ENCODE data around the gene PRSS53. TPM values are rescaled to one million over a fixed set of nuclear protein-coding genes. Genes with fewer than 3 reads are reported as not detected.

Gene PRSS53
- total RNA-seq, result 2.1 and 2.5 TPM in 2 replicates

DNA sequence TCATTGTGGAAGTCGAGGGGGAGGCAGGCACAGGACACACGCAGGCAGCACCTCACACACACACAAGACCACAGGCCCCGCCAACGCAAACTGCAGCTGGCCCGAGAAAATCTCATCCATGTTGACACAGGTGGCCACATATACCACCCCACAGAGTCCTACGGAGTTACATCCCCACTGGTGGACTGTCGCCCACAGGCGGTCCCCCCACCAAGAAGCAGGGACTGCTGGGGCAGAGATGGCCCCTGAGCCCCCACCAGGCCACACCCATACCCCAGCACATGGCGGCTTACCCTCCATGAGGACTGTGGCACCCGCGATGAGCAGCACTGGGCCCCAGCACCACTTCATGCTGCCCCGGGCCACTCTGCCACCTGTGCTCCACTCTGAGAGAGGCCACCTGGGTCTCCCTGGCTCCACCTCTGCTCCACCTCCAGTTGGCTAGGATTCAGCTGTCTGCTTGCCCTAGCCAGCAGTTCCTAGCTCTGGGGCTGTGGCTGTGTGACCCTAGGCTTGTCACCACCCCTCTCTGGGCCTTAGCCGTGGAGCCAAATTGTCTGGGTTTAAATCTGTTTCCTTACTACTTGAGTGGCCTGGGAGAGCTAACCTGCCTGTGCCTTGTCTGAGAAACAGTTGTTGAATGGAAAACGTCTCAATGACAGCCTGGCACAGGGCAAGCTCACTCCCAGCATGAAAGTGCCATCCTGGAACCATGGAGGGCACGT is at the start of gene PRSS53:
PRSS53 (minus strand) TSS at position 485 of the 725 bp plus-strand sequence; CDS start at position 351, 134 bp downstream.

DNA sequence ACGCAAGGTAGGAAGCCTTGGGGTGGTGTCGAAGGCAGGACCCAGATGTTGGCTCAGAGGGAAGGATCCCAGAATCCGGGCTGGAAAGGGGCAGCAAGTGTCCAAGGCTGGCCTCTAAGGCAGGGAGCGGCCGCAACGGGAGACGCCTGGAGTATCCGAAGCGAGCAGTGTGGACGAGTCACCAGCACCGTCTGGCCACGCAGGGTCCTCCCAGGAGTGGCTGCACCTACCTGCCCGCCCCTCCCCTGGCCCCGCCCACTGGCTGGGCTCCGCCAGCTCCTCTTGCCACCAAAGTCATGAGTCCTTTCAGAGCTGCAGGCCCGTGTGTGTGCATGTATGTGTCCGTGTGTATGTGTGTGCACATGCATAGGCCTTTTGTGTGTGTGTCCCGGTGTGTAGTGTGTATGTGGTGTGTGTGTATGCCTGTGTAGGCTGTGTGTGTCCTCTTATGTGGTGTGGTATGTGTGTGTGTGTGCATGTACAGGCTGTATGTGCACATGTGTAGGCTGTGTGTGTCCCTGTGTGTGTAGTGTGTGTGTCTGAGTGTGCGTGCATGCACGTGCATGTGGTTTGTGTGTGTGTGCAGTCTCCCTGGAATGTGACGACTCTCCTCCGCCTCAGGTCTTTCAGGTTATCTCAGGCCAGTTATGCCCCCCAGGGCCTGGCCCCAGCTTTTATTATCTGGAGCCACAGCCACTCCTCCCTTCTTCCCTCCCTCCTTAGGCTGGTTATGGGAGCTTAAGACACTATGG is 47.0 kb upstream of the PRSS53 start, which contains the start of gene PRSS8:
PRSS8 (minus strand) TSS at position 193 of the 752 bp plus-strand sequence. CDS start 229 bp downstream, outside the sequence.

DNA sequence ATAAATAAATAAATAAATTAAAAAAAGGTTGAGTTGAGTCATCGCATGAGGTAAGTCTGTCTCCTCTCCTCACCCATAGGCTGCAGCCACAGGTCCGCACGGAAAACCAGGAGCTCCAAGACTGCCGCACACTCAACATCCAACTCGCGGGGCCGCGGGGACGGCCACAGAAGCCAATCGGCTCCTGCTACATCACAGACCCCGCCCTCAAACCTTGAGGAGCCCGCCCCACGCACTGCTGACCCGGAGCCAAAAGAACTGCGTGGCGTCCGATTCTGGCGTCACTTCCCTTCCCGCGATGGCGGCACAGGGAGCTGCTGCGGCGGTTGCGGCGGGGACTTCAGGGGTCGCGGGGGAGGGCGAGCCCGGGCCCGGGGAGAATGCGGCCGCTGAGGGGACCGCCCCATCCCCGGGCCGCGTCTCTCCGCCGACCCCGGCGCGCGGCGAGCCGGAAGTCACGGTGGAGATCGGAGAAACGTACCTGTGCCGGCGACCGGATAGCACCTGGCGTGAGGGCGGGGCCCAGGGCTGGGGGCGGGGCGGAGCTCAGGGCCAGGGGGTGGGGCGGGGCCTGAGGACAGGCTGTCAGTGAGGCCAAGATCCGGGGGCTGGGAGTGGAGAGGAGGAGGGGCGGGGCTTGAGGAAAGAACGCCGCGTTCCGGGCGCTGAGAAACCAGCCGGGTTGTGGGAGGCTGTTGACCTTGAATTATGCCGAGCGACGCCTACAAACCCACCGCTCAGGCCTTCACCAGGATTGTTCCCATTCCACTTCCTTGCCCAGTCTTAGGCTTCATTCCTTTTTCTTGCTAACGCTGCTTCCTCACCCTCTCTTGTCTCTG is 28.9 kb upstream of the PRSS53 start, which contains the start of gene KAT8:
KAT8 (plus strand) TSS at position 281 of the 839 bp plus-strand sequence; CDS start at position 299, 18 bp downstream.

DNA sequence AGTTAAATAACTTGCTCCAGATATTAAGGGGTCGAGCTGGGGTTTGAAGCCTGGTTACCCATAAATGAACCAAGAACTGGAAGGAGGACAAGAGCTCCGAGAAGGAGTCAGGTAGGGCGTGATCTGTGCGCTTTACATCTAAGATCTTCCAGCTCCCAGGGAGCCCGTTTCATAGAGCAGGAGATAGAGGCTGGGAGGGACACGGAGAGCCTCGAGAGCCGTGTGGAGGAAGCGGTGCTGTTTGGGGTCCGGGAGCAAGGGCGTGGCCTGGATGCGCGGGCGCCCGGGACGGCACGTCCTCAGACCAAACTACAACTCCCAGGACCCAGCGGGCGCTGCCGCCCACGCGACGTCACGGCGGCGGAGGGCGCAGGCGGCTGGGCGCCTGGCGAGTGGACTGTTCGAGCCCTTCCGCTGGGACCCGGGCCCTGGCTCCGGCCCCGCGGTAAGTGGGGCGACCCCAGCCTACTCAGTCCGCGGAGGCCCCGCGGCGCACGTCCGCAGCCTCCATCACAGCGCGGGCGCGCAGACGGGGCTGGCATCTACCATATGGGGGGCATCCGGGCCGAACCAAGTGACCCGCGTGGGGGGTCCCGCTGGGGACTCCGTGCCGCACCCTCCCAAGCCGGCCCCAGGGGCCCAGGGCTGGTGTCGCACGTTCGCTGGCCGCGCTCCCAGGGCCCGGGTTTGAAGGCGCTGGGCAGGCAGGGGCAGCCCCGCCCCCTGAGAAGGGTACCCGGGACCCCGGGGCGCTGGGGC is 19.5 kb upstream of the PRSS53 start, which contains the start of gene BCKDK:
BCKDK (plus strand) TSS at position 352 of the 759 bp plus-strand sequence. CDS start 838 bp downstream, outside the sequence.

DNA sequence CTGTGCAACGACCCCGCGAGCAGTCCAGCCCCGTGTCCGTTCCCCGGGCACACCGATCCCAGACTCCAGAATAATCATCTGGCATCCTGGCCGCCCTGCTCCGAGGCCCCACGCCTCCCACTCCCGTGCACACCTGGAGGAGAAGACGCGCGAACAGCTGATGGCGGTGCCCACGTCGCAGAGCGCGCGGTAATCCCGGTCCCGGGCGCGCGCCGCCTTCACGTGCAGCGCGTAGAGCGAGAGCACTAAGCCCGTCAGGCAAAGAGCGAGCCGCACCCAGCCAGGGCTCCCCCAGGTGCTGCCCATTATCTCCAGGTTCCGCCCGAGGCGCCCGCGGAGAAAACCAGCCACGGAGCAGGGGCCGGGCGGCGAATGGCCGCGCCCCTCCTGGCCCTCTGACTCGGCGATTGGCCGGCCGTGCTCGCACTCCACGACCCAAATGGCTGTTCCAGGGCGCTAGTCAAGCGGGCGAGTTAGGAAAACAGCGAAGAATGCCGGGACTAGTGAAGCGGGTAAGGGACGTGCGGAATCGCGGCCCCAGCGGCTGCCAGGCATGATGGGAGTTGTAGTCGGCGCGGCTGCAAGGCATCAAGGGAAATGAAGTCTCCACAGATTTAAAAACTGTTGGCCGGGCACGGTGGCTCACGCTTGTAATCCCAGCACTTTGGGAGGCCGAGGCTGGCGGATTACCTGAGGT is 5.8 kb upstream of the PRSS53 start, which contains the start of gene VKORC1:
VKORC1 (minus strand) TSS at position 374 of the 697 bp plus-strand sequence; CDS start at position 306, 68 bp downstream.

DNA sequence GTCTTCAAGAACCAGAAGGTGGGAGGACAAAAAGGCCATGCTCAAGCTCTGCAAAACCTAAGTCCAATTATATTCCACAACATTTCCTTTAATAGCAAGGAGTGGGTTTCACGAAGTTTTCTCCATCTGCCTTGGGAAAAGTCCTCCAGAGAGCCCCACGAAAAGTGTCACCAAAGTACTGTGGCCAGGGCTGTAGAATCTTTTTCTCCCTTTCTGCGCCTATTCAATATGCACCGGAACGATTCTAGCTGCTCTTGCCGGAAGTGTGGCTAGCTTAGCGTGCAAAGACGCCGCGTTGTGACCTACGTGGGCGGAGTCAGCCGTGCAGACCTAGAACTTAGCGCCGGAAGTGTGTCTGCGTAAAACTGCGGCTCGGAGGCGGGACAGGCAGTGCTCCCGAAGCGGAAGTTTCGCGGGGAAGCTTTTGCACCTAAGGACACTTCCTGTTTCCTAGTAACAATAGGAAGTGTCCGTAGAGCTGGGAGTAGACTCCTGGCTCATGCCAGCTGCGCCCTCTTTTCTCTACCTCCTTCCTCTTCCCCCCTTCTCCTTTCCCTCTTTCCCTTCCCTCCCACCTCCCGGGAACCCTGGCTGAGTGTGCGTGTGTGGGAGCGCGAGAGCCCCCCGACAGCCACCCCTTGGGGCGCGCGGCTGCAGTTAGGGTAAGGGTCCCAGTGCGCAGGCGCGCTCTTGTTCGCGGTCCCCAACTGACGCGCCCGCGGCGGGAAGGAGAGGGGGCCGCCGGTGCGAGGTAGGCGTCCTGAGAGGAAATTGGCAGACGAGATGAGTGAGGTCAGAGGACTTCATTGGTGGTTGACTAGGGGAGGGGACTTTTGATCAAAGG is 14.6 kb downstream of the PRSS53 start, which contains the start of the genes ZNF646 and ZNF668:
ZNF646 (plus strand) TSS at position 453 of the 844 bp plus-strand sequence. CDS start 1,903 bp downstream, outside the sequence.
ZNF668 (minus strand) TSS at position 271 of the 844 bp plus-strand sequence. CDS start 9,781 bp downstream, outside the sequence.

Other genes with a start within 250 kb of the PRSS53 start
- 79.2 and 85.0 TPM in 2 replicates for gene BCL7C, start 194.9 kb downstream of the PRSS53 start, total RNA-seq
- gene CTF1, start 192.3 kb downstream of the PRSS53 start, total RNA-seq, result 2.5 and 4.7 TPM in 2 replicates
- gene FBXL19, start 165.4 kb downstream of the PRSS53 start, total RNA-seq, result 16.0 and 19.6 TPM in 2 replicates
- 36.0 and 37.8 TPM in 2 replicates for gene ORAI3, start 139.9 kb downstream of the PRSS53 start, total RNA-seq
- gene SETD1A, start 131.2 kb downstream of the PRSS53 start, total RNA-seq, result 3.7 and 3.9 TPM in 2 replicates
- gene HSD3B7, start 103.7 kb downstream of the PRSS53 start, total RNA-seq, result 20.4 and 20.7 TPM in 2 replicates
- gene STX1B, start 78.3 kb downstream of the PRSS53 start, total RNA-seq, result 0.50 and 1.2 TPM in 2 replicates
- 17.5 and 19.3 TPM in 2 replicates for gene STX4, start 55.4 kb downstream of the PRSS53 start, total RNA-seq
- 11.9 and 13.1 TPM in 2 replicates for gene ZNF668, start 14.7 kb downstream of the PRSS53 start, total RNA-seq
- gene ZNF646, start 14.5 kb downstream of the PRSS53 start, total RNA-seq, result 12.4 and 12.9 TPM in 2 replicates
- gene VKORC1, start 5.9 kb upstream of the PRSS53 start, total RNA-seq, result 171 and 200 TPM in 2 replicates
- 63.5 and 66.2 TPM in 2 replicates for gene BCKDK, start 19.4 kb upstream of the PRSS53 start, total RNA-seq
- 40.9 and 41.2 TPM in 2 replicates for gene KAT8, start 28.7 kb upstream of the PRSS53 start, total RNA-seq
- 0.30 and 1.0 TPM in 2 replicates for gene PRSS8, start 46.8 kb upstream of the PRSS53 start, total RNA-seq
- gene PRSS36, start 61.1 kb upstream of the PRSS53 start, total RNA-seq, result under 0.01 and 0.30 TPM in 2 replicates
- gene FUS, start 91.2 kb upstream of the PRSS53 start, total RNA-seq, result 51.4 and 86.5 TPM in 2 replicates
- 58.8 and 61.8 TPM in 2 replicates for gene PYCARD, start 113.8 kb upstream of the PRSS53 start, total RNA-seq
- gene TRIM72, start 125.2 kb upstream of the PRSS53 start, total RNA-seq, result under 0.01 TPM in 1 of 2 replicates, not detected in the other
- gene PYDC1, start 128.2 kb upstream of the PRSS53 start, total RNA-seq, result not detected in 2 replicates
- gene ITGAM, start 171.0 kb upstream of the PRSS53 start, total RNA-seq, result not detected in 2 replicates